ENCODE measurements around the gene MAN1A2.
"Not testable (repeated sequence)": the region's sequence is repeated elsewhere in the genome, so short reads cannot be mapped to it uniquely, and the experiment has no call there.

The MAN1A2 gene

GRCh38 chr1:117558451-117558850, 191.2 kb downstream of the MAN1A2 start:
- not testable (repeated sequence) for DNase-seq (ENCODE audit: low spot score)

- DNase-seq (ENCODE audit: low spot score) = no peak
Measured at GRCh38 chr1:117559139-117559538, 191.9 kb downstream of the MAN1A2 start.

- DNase-seq (ENCODE audit: low spot score) = no peak
Measured at GRCh38 chr1:117559985-117560384, 192.7 kb downstream of the MAN1A2 start.

GRCh38 chr1:117561071-117561470, 193.8 kb downstream of the MAN1A2 start:
- DNase-seq (ENCODE audit: low spot score) = no peak

GRCh38 chr1:117561551-117561950, 194.3 kb downstream of the MAN1A2 start:
- no peak for DNase-seq (ENCODE audit: low spot score)

- DNase-seq (ENCODE audit: low spot score) = no peak
Measured at GRCh38 chr1:117562581-117563491, 195.6 kb downstream of the MAN1A2 start.

- no peak for DNase-seq (ENCODE audit: low spot score)
Measured at GRCh38 chr1:117563492-117563875, 196.2 kb downstream of the MAN1A2 start.

- no peak for DNase-seq (ENCODE audit: low spot score)
Measured at GRCh38 chr1:117564227-117565075, 197.2 kb downstream of the MAN1A2 start.

- no peak for DNase-seq (ENCODE audit: low spot score)
Measured at GRCh38 chr1:117565076-117565556, 197.9 kb downstream of the MAN1A2 start.

GRCh38 chr1:117565745-117566455, 198.7 kb downstream of the MAN1A2 start:
- DNase-seq (ENCODE audit: low spot score) = no peak

GRCh38 chr1:117566556-117566955, 199.3 kb downstream of the MAN1A2 start:
- DNase-seq (ENCODE audit: low spot score) = no peak

GRCh38 chr1:117567435-117567834, 200.2 kb downstream of the MAN1A2 start:
- no peak for DNase-seq (ENCODE audit: low spot score)

GRCh38 chr1:117567976-117568375, 200.7 kb downstream of the MAN1A2 start:
- no peak for DNase-seq (ENCODE audit: low spot score)

GRCh38 chr1:117568999-117569398, 201.8 kb downstream of the MAN1A2 start:
- DNase-seq (ENCODE audit: low spot score) = no peak

- no peak for DNase-seq (ENCODE audit: low spot score)
Measured at GRCh38 chr1:117569856-117570255, 202.6 kb downstream of the MAN1A2 start.

- no peak for DNase-seq (ENCODE audit: low spot score)
Measured at GRCh38 chr1:117570988-117571409, 203.8 kb downstream of the MAN1A2 start.

- no peak for DNase-seq (ENCODE audit: low spot score)
Measured at GRCh38 chr1:117571496-117571895, 204.2 kb downstream of the MAN1A2 start.

- no peak for DNase-seq (ENCODE audit: low spot score)
Measured at GRCh38 chr1:117572546-117572945, 205.3 kb downstream of the MAN1A2 start.

GRCh38 chr1:117573386-117574023, 206.3 kb downstream of the MAN1A2 start:
- DNase-seq (ENCODE audit: low spot score) = no peak

- no peak for DNase-seq (ENCODE audit: low spot score)
Measured at GRCh38 chr1:117574161-117574835, 207.0 kb downstream of the MAN1A2 start.

All from hematopoietic multipotent progenitor cell treated with erythropoietin and hydrocortisone succinate and interleukin-3 and kit ligand, for 15 days (in vitro differentiated cells).